A673 (cell line): Measurements from ENCODE around the gene PYGO2.

ENCODE experiments used
- CTCF ChIP-seq: fragments of 300-800, 200-600 bp; sonication (generic); conservative IDR thresholded peaks from 2 replicates; pipeline ENCODE4 v1.5.1; 2017; ENCODE audit warnings: low read depth, mild to moderate bottlenecking, antibody characterized with exemption, low read length, moderate library complexity, mixed read lengths
- EZH2 ChIP-seq: fragments of 200-600 bp; sonication (generic); IDR thresholded peaks from 2 replicates; pipeline ENCODE4 v1.6.1; 2017; ENCODE audit warnings: borderline replicate concordance, low read depth, mild to moderate bottlenecking, mixed read lengths, antibody characterized with exemption, low read length; ENCODE audit not compliant: poor library complexity, severe bottlenecking

- TF ChIP-seq CTCF = no peak
- no peak for TF ChIP-seq EZH2
These were observed 21.5 kb upstream of the PYGO2 start, which contains the start of gene FLAD1 for GRCh38 chr1:154982897-154983648.
